ENCODE results near the gene PNMA6A. TPM values are rescaled to one million over a fixed set of nuclear protein-coding genes. Genes with fewer than 3 reads are reported as not detected.

PNMA6A gene
- total and polyA plus RNA-seq, 10 of the 15 experiments (the other 5 are each of a cell fraction or from before 2014, with no cell fraction given) = 0.03 to 0.23 (median 0.15) TPM; not detected in 7

DNA sequence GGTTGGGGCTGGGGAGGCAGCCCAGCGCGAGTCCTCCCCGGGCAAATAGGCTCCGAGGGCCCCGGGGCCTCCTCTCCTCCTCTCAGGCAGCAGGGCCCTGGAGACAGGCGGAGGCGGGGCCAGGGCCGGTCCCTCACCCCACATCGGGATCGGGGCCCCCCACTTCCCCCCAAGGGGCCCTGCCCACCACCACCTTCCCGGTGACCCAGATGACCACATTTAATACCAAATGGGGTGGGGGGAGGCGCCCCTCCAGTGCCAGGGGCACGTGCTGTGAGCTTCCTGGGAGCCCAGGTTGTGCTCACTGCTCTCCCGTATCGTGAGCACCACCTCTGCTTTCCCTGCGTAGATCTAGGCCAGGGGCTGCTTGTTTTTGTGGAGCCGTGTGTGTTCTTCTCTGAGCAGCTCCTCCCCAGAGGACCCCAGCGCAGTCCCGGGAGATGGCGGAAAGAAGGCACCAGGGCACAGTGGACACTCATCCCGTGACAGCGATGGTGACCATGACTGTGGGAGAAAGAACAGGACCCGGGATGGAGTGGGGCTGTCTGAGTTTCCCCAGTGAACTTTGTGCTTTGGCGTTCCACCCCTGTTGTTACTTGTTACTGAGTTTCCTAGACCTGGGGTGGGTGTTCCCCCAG is 2.1 kb downstream of the PNMA6A start:
- ChIA-PET SMC1A (ENCODE audit: uncharacterized antibody, unreplicated experiment) (no interaction called here), RAD21 (ENCODE audit: unreplicated experiment) (no interaction called here), CTCF (no interaction called here), POLR2A (no interaction called here)
- no peaks in the 10 kb centered on the region for H3K36me3 ChIP-seq (ENCODE audit: control insufficient read depth in 2 of 2, insufficient read depth in 2 of 2, low read length in 1 of 2)
- BruUV-seq (replicated peaks) = no TSS peak
- no peak overlapping the region for H3K4me2 ChIP-seq (ENCODE audit: control insufficient read depth, insufficient read depth)
- ATAC-seq (no peak), DNase-seq (ENCODE audit: low read depth, low spot score) (no peak), FAIRE-seq (no peak)
- TF ChIP-seq RAD21 (IDR thresholded peaks at IDR 0.05; ENCODE audit: insufficient read depth, low read depth, low read length) (no peak), SPI1 (IDR thresholded peaks at IDR 0.05; ENCODE audit: borderline replicate concordance, insufficient read depth, low read depth, low read length) (no peak), ETV6 (conservative IDR thresholded peaks at IDR 0.05 in 1 of 2, IDR thresholded peaks at IDR 0.05 in 1 of 2; ENCODE audit: borderline replicate concordance in 1 of 2, low read depth in 1 of 2) (no peak), ZZZ3 (IDR thresholded peaks at IDR 0.05; ENCODE audit: control insufficient read depth, insufficient read length, low read depth) (no peak), RELA (IDR thresholded peaks at IDR 0.05; ENCODE audit: borderline replicate concordance, partially characterized antibody) (no peak), SMAD1 (IDR thresholded peaks at IDR 0.05; ENCODE audit: low read depth, partially characterized antibody) (no peak), KAT2A (conservative IDR thresholded peaks at IDR 0.05; ENCODE audit: control insufficient read depth, low read depth, low read length) (no peak), DPF2 (IDR thresholded peaks at IDR 0.05) (no peak), PML (IDR thresholded peaks at IDR 0.05; ENCODE audit: low read length) (no peak), TCF7 (IDR thresholded peaks at IDR 0.05; ENCODE audit: borderline replicate concordance) (no peak)
- TF ChIP-seq, protein P1, sequence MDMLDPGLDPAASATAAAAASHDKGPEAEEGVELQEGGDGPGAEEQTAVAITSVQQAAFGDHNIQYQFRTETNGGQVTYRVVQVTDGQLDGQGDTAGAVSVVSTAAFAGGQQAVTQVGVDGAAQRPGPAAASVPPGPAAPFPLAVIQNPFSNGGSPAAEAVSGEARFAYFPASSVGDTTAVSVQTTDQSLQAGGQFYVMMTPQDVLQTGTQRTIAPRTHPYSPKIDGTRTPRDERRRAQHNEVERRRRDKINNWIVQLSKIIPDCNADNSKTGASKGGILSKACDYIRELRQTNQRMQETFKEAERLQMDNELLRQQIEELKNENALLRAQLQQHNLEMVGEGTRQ (IDR thresholded peaks at IDR 0.05; ENCODE audit: borderline replicate concordance, low read depth, low read length) = no peak
- TF ChIP-seq, protein P2, sequence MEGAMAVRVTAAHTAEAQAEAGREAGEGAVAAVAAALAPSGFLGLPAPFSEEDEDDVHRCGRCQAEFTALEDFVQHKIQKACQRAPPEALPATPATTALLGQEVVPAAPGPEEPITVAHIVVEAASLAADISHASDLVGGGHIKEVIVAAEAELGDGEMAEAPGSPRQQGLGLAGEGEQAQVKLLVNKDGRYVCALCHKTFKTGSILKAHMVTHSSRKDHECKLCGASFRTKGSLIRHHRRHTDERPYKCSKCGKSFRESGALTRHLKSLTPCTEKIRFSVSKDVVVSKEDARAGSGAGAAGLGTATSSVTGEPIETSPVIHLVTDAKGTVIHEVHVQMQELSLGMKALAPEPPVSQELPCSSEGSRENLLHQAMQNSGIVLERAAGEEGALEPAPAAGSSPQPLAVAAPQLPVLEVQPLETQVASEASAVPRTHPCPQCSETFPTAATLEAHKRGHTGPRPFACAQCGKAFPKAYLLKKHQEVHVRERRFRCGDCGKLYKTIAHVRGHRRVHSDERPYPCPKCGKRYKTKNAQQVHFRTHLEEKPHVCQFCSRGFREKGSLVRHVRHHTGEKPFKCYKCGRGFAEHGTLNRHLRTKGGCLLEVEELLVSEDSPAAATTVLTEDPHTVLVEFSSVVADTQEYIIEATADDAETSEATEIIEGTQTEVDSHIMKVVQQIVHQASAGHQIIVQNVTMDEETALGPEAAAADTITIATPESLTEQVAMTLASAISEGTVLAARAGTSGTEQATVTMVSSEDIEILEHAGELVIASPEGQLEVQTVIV (IDR thresholded peaks at IDR 0.05; ENCODE audit: borderline replicate concordance, partially characterized antibody) = no peak
- TF ChIP-seq, protein P3, sequence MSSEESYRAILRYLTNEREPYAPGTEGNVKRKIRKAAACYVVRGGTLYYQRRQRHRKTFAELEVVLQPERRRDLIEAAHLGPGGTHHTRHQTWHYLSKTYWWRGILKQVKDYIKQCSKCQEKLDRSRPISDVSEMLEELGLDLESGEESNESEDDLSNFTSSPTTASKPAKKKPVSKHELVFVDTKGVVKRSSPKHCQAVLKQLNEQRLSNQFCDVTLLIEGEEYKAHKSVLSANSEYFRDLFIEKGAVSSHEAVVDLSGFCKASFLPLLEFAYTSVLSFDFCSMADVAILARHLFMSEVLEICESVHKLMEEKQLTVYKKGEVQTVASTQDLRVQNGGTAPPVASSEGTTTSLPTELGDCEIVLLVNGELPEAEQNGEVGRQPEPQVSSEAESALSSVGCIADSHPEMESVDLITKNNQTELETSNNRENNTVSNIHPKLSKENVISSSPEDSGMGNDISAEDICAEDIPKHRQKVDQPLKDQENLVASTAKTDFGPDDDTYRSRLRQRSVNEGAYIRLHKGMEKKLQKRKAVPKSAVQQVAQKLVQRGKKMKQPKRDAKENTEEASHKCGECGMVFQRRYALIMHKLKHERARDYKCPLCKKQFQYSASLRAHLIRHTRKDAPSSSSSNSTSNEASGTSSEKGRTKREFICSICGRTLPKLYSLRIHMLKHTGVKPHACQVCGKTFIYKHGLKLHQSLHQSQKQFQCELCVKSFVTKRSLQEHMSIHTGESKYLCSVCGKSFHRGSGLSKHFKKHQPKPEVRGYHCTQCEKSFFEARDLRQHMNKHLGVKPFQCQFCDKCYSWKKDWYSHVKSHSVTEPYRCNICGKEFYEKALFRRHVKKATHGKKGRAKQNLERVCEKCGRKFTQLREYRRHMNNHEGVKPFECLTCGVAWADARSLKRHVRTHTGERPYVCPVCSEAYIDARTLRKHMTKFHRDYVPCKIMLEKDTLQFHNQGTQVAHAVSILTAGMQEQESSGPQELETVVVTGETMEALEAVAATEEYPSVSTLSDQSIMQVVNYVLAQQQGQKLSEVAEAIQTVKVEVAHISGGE (CRISPR knock-in tag; IDR thresholded peaks at IDR 0.05) = no peak
- no peaks in the 10 kb centered on the region for H3K9me3 ChIP-seq (replicated peaks; ENCODE audit: control insufficient read depth, insufficient read depth, low read length)
- H3K27me3 ChIP-seq (replicated peaks in 1 of 2; ENCODE audit: control insufficient read depth in 2 of 2, insufficient read depth in 2 of 2, low read length in 1 of 2) = no peaks in the 10 kb centered on the region
- no peak overlapping the region for H3K4me3 ChIP-seq
- H2AFZ ChIP-seq (ENCODE audit: control insufficient read depth, low read depth, low read length) = no peak overlapping the region
- H3K4me1 ChIP-seq (ENCODE audit: control insufficient read depth, insufficient read depth, low read length) = no peaks in the 10 kb centered on the region
- no peaks in the 10 kb centered on the region for H3K79me2 ChIP-seq (ENCODE audit: control insufficient read depth, insufficient read depth, low read length)
- no peak overlapping the region for H3K9ac ChIP-seq (ENCODE audit: control insufficient read depth, insufficient read depth, low read length)
- no peaks in the 10 kb centered on the region for H4K20me1 ChIP-seq (ENCODE audit: control insufficient read depth, insufficient read depth)
- in situ Hi-C loops (cut with MboI) = no loop called here
- H3K27ac ChIP-seq (ENCODE audit: control insufficient read depth, insufficient read depth) = no peak overlapping the region
- intact Hi-C loops (cut with micrococcal nuclease; ENCODE audit: unreplicated experiment) = no loop called here
- 66% methylated on average over 21 of the region's 24 CpGs for WGBS (ENCODE audit: insufficient coverage, insufficient replicate concordance, low lambda C conversion rate, missing lambda C conversion rate)

All from GM12878 (cell line).